ENCODE results near the gene PIK3R1. TPM values are rescaled to one million over a fixed set of nuclear protein-coding genes. Genes with fewer than 3 reads are reported as not detected.
A peak's percentile ranks its signal among the peaks of the same experiment; 100 is the strongest.

PIK3R1 gene
- total RNA-seq, 4 donors from 2014 or later = 15.9 to 114 (median 40.8) TPM

GRCh38 chr5:68299105-68299504, 83.5 kb downstream of the PIK3R1 start:
- TF ChIP-seq POLR2A (IDR thresholded peaks at IDR 0.05) = no peak
- TF ChIP-seq, protein P1, sequence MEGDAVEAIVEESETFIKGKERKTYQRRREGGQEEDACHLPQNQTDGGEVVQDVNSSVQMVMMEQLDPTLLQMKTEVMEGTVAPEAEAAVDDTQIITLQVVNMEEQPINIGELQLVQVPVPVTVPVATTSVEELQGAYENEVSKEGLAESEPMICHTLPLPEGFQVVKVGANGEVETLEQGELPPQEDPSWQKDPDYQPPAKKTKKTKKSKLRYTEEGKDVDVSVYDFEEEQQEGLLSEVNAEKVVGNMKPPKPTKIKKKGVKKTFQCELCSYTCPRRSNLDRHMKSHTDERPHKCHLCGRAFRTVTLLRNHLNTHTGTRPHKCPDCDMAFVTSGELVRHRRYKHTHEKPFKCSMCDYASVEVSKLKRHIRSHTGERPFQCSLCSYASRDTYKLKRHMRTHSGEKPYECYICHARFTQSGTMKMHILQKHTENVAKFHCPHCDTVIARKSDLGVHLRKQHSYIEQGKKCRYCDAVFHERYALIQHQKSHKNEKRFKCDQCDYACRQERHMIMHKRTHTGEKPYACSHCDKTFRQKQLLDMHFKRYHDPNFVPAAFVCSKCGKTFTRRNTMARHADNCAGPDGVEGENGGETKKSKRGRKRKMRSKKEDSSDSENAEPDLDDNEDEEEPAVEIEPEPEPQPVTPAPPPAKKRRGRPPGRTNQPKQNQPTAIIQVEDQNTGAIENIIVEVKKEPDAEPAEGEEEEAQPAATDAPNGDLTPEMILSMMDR (IDR thresholded peaks at IDR 0.05) = no peak
- H3K27ac ChIP-seq = no peak overlapping the region
- 64 to 68% methylated on average over 4 of the region's 4 CpGs for WGBS, 2 donors

GRCh38 chr5:68299575-68299974, 84.0 kb downstream of the PIK3R1 start:
- Histone ChIP-seq H3K4me1 (peaks cover 5 to 65% (median 7%) of the 10 kb centered on the region in 3 donors), H3K4me3 (no peak overlapping the region), H3K27ac (no peak overlapping the region), H3K36me3 (peaks cover 0 to 67% (median 23%) of the 10 kb centered on the region in 3 donors), H3K9me3 (no peaks in the 10 kb centered on the region), H3K27me3 (no peaks in the 10 kb centered on the region)
- 93 to 96% methylated on average over 3 of the region's 3 CpGs for WGBS, 2 donors
- TF ChIP-seq, protein P1 (IDR thresholded peaks at IDR 0.05) = no peak
- no peak for TF ChIP-seq POLR2A (IDR thresholded peaks at IDR 0.05)
- intact Hi-C loops (cut with DNase I) = no loop called here
- DNase-seq = no peak

More at GRCh38 chr5:68299105-68299504, 83.5 kb downstream of the PIK3R1 start:
- peaks cover under 1 to 61% (median 6%) of the 10 kb centered on the region in 3 donors for H3K4me1 ChIP-seq
- no peaks in the 10 kb centered on the region for H3K9me3 ChIP-seq
- no peaks in the 10 kb centered on the region for H3K27me3 ChIP-seq
- no peak overlapping the region for H3K4me3 ChIP-seq
- no peak for DNase-seq
- intact Hi-C loops (cut with DNase I) = no loop called here
- peaks cover 0 to 72% (median 27%) of the 10 kb centered on the region in 3 donors for H3K36me3 ChIP-seq

DNA sequence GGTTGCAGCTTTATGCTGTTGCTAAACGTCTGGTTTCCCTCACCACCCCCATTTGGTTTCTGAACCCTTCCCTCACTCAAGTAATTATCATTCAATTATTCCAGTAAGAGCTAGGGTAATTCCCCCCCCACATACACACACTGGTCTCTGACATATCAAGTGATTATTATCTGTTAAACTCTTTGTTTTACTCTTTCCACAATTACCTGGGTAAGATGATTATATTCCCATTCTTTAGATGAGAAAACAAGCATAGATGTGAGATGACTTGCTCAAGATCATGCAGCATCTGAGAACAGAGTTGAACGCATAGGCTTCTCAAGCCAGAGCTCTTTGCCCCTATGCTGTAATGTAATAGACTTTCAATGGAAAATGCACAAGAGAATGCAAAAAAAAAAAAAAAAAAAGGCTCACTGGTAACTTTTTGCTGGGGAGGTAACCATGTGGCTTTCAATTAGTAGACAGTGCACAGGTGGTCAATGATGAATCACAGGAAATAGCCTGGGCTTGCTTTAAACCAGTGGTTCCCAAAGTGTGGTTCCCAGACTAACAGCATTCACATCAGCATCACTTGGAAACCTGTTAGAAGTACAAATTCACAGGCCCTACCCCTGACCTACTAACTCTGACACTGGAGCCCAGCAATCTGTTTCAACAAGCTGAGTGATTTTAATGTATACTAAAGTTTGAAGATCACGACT, 87.6 kb downstream of the PIK3R1 start:
- DNase-seq = no peak
- WGBS, 2 donors = 51 to 71% methylated on average over 3 of the region's 3 CpGs
- peaks cover 0 to 31% (median 0%) of the 10 kb centered on the region in 3 donors for H3K36me3 ChIP-seq
- TF ChIP-seq, protein P1 (IDR thresholded peaks at IDR 0.05) = no peak
- TF ChIP-seq POLR2A (IDR thresholded peaks at IDR 0.05) = no peak
- intact Hi-C loops (cut with DNase I) = no loop called here
- H3K9me3 ChIP-seq = no peaks in the 10 kb centered on the region
- H3K4me1 ChIP-seq = peaks cover 6 to 63% (median 16%) of the 10 kb centered on the region in 3 donors
- H3K4me3 ChIP-seq = no peak overlapping the region
- H3K27ac ChIP-seq = peak overlapping the region in 1 of 4 donors; percentile 34
- H3K27me3 ChIP-seq = no peaks in the 10 kb centered on the region

GRCh38 chr5:68303754-68304420, 88.3 kb downstream of the PIK3R1 start:
- peak overlapping the region in 2 of 4 donors; percentile 17 to 34 for H3K27ac ChIP-seq
- H3K36me3 ChIP-seq = peaks cover 0 to 24% (median 0%) of the 10 kb centered on the region in 3 donors
- TF ChIP-seq POLR2A (IDR thresholded peaks at IDR 0.05) = no peak
- TF ChIP-seq, protein P1 (IDR thresholded peaks at IDR 0.05) = no peak
- no peaks in the 10 kb centered on the region for H3K9me3 ChIP-seq
- no peak overlapping the region for H3K4me3 ChIP-seq
- intact Hi-C loops (cut with DNase I) = no loop called here
- WGBS, 2 donors = 46 to 50% methylated on average over 4 of the region's 4 CpGs
- peaks cover 6 to 57% (median 16%) of the 10 kb centered on the region in 3 donors for H3K4me1 ChIP-seq
- DNase-seq = no peak
- H3K27me3 ChIP-seq = no peaks in the 10 kb centered on the region

Data from esophagus squamous epithelium (tissue), 5 donors.